ENCODE data around the gene DISP1. TPM values are rescaled to one million over a fixed set of nuclear protein-coding genes. Genes with fewer than 3 reads are reported as not detected.
A peak's percentile ranks its signal among the peaks of the same experiment; 100 is the strongest.

DISP1 gene
- total RNA-seq, 1 donor from 2014 or later = 27.2 TPM

- Mint-ChIP-seq H3K27me3 (ENCODE audit: unreplicated experiment) (no peaks in the 10 kb centered on the region), H3K4me3 (ENCODE audit: unreplicated experiment) (no peak overlapping the region), H3K4me1 (ENCODE audit: unreplicated experiment) (peaks cover 8% of the 10 kb centered on the region), H3K9me3 (ENCODE audit: unreplicated experiment) (no peaks in the 10 kb centered on the region), H3K36me3 (ENCODE audit: low read depth, unreplicated experiment) (no peaks in the 10 kb centered on the region), H3K27ac (ENCODE audit: unreplicated experiment) (no peak overlapping the region)
- no peak for DNase-seq (ENCODE audit: low spot score)
- no peak for TF ChIP-seq CTCF (IDR thresholded peaks at IDR 0.05; ENCODE audit: unreplicated experiment)
Measured at GRCh38 chr1:222811671-222812070, 3.2 kb upstream of the DISP1 start.

GRCh38 chr1:222813866-222814535 lies 838 bp upstream of the DISP1 start:
- Mint-ChIP-seq H3K27ac (ENCODE audit: unreplicated experiment) (no peak overlapping the region), H3K4me3 (ENCODE audit: unreplicated experiment) (peak overlapping the region; percentile 91), H3K4me1 (ENCODE audit: unreplicated experiment) (peaks cover 8% of the 10 kb centered on the region), H3K36me3 (ENCODE audit: low read depth, unreplicated experiment) (no peaks in the 10 kb centered on the region), H3K9me3 (ENCODE audit: unreplicated experiment) (no peaks in the 10 kb centered on the region), H3K27me3 (ENCODE audit: unreplicated experiment) (no peaks in the 10 kb centered on the region)
- no peak for TF ChIP-seq CTCF (IDR thresholded peaks at IDR 0.05; ENCODE audit: unreplicated experiment)
- no peak for DNase-seq (ENCODE audit: low spot score)

- Mint-ChIP-seq H3K27ac (ENCODE audit: unreplicated experiment) (peak overlapping the region; percentile 53), H3K4me1 (ENCODE audit: unreplicated experiment) (peaks cover 8% of the 10 kb centered on the region), H3K27me3 (ENCODE audit: unreplicated experiment) (no peaks in the 10 kb centered on the region), H3K4me3 (ENCODE audit: unreplicated experiment) (peak overlapping the region; percentile 94), H3K36me3 (ENCODE audit: low read depth, unreplicated experiment) (no peaks in the 10 kb centered on the region), H3K9me3 (ENCODE audit: unreplicated experiment) (no peaks in the 10 kb centered on the region)
- DNase-seq (ENCODE audit: low spot score) = no peak
- TF ChIP-seq CTCF (IDR thresholded peaks at IDR 0.05; ENCODE audit: unreplicated experiment) = no peak
Measured at GRCh38 chr1:222815440-222815765, 564 bp downstream of the DISP1 start.

GRCh38 chr1:222817529-222817928 lies 2.7 kb downstream of the DISP1 start:
- TF ChIP-seq CTCF (IDR thresholded peaks at IDR 0.05; ENCODE audit: unreplicated experiment) = no peak
- Mint-ChIP-seq H3K4me3 (ENCODE audit: unreplicated experiment) (no peak overlapping the region), H3K27me3 (ENCODE audit: unreplicated experiment) (peaks cover 1% of the 10 kb centered on the region), H3K36me3 (ENCODE audit: low read depth, unreplicated experiment) (no peaks in the 10 kb centered on the region), H3K27ac (ENCODE audit: unreplicated experiment) (no peak overlapping the region), H3K9me3 (ENCODE audit: unreplicated experiment) (no peaks in the 10 kb centered on the region), H3K4me1 (ENCODE audit: unreplicated experiment) (peaks cover 8% of the 10 kb centered on the region)
- DNase-seq (ENCODE audit: low spot score) = no peak

GRCh38 chr1:222818171-222818570 lies 3.3 kb downstream of the DISP1 start:
- Mint-ChIP-seq H3K27me3 (ENCODE audit: unreplicated experiment) (peaks cover 1% of the 10 kb centered on the region), H3K36me3 (ENCODE audit: low read depth, unreplicated experiment) (no peaks in the 10 kb centered on the region), H3K4me3 (ENCODE audit: unreplicated experiment) (no peak overlapping the region), H3K27ac (ENCODE audit: unreplicated experiment) (no peak overlapping the region), H3K4me1 (ENCODE audit: unreplicated experiment) (peaks cover 8% of the 10 kb centered on the region), H3K9me3 (ENCODE audit: unreplicated experiment) (no peaks in the 10 kb centered on the region)
- DNase-seq (ENCODE audit: low spot score) = no peak
- no peak for TF ChIP-seq CTCF (IDR thresholded peaks at IDR 0.05; ENCODE audit: unreplicated experiment)

Data from endothelial cell (in vitro differentiated cells).